Middle frontal gyrus (tissue), 1 donor: Measurements from ENCODE around the gene CSF1.

Experiments used
- DNase-seq: peaks from one replicate; pipeline ENCODE4 v3.0.0-alpha.2; 2015; ENCODE audit warnings: low spot score; ENCODE audit errors: extremely low spot score

The CSF1 gene

GRCh38 chr1:109882288-109883245, 28.1 kb upstream of the CSF1 start:
- DNase-seq = peak; percentile 66

- no peak for DNase-seq
These were observed 27.2 kb upstream of the CSF1 start for GRCh38 chr1:109883248-109883955.

GRCh38 chr1:109884242-109884891, 26.3 kb upstream of the CSF1 start:
- DNase-seq = no peak

- no peak for DNase-seq
These were observed 25.1 kb upstream of the CSF1 start for GRCh38 chr1:109885589-109885988.

GRCh38 chr1:109886827-109887226, 23.8 kb upstream of the CSF1 start:
- no peak for DNase-seq

GRCh38 chr1:109887271-109887670, 23.4 kb upstream of the CSF1 start:
- no peak for DNase-seq

- no peak for DNase-seq
These were observed 22.8 kb upstream of the CSF1 start for GRCh38 chr1:109887884-109888283.

GRCh38 chr1:109889094-109889493, 21.6 kb upstream of the CSF1 start:
- no peak for DNase-seq

- no peak for DNase-seq
These were observed 20.3 kb upstream of the CSF1 start for GRCh38 chr1:109890115-109890953.

GRCh38 chr1:109891930-109892329, 18.7 kb upstream of the CSF1 start:
- no peak for DNase-seq

- DNase-seq = no peak
These were observed 17.9 kb upstream of the CSF1 start for GRCh38 chr1:109892561-109893368.

GRCh38 chr1:109893532-109894171, 17.0 kb upstream of the CSF1 start:
- no peak for DNase-seq

- no peak for DNase-seq
These were observed 15.6 kb upstream of the CSF1 start for GRCh38 chr1:109894823-109895719.

- no peak for DNase-seq
These were observed 14.7 kb upstream of the CSF1 start for GRCh38 chr1:109895720-109896504.

- DNase-seq = no peak
These were observed 14.0 kb upstream of the CSF1 start for GRCh38 chr1:109896681-109897080.

GRCh38 chr1:109897259-109897955, 13.2 kb upstream of the CSF1 start:
- no peak for DNase-seq

GRCh38 chr1:109898842-109899241, 11.8 kb upstream of the CSF1 start:
- DNase-seq = no peak
